ENCODE data around the gene PAX5.
"Not testable (repeated sequence)": the region's sequence is repeated elsewhere in the genome, so short reads cannot be mapped to it uniquely, and the experiment has no call there.

Gene PAX5

DNA sequence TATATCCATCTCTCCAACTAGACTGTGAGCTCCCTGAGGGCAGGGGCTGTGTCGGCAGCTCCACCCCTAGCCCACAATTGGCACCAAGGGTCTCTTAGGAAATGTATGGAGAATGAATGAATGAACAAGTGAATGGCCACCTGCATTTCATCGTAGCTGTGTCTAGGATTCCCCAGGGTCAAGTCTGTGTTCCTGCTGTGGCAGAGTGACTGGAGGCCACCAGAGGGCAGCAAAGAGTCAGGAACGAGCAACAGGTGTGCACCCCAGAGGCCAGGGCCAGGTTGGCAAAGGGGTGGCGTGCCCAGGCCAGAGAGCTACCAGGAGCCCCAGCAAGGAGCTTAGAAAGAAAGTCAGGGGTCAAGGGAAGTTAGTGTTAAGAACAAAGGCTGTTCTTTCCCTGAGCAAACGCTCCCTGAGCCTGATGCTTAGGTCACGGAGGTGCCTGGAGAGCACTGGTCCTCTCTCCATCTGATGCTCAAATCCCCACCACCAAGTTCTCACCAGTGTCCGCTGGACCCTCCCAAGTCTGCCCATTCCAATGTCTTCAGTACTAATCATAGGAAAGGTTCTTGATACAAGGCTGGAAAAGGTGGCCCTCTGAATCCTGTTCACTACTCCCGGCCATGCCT is 160.7 kb downstream of the PAX5 start:
- peaks cover 0 to 98% (median 89%) of the 10 kb centered on the region in 11 experiments; a peak in 20 of 22 replicates for H4K20me1 ChIP-seq
- H3K27ac ChIP-seq: no peak overlapping the region

GRCh38 chr9:36872641-36873040 is 161.4 kb downstream of the PAX5 start:
- no peaks in the 10 kb centered on the region for H3K27me3 ChIP-seq
- H3K4me1 ChIP-seq: peaks cover 15 to 48% (median 30%) of the 10 kb centered on the region in 10 experiments; a peak in 19 of 20 replicates
- H3K36me3 ChIP-seq: peaks cover 0 to 94% (median 58%) of the 10 kb centered on the region in 11 experiments; a peak in 14 of 22 replicates
- H3K4me2 ChIP-seq: no peak overlapping the region
- no peak overlapping the region for H3K4me3 ChIP-seq
- peaks cover 0 to 98% (median 89%) of the 10 kb centered on the region in 11 experiments; a peak in 20 of 22 replicates for H4K20me1 ChIP-seq
- peak overlapping the region in 3 of 11 experiments; percentile 20 to 48 (median 23); a peak in 4 of 22 replicates for H3K27ac ChIP-seq
- H3K9ac ChIP-seq: peak overlapping the region in 3 of 11 experiments; percentile 0 to 22 (median 6); a peak in 1 of 22 replicates
- no peaks in the 10 kb centered on the region for H3K9me3 ChIP-seq (replicated peaks in 1 of 11)
- no peak for TF ChIP-seq Cebpa-rat (IDR thresholded peaks at IDR 0.05)

More for the DNA sequence above, 160.7 kb downstream of the PAX5 start:
- Histone ChIP-seq H3K9ac (no peak overlapping the region), H3K9me3 (replicated peaks in 1 of 11) (no peaks in the 10 kb centered on the region), H3K27me3 (no peaks in the 10 kb centered on the region), H3K4me2 (0 out of 22 replicates have a peak overlapping the region, but pooled peaks of 1 of the 11 experiments have one; percentile 7), H3K4me3 (no peak overlapping the region), H3K4me1 (peaks cover 15 to 55% (median 37%) of the 10 kb centered on the region in 10 experiments; a peak in 19 of 20 replicates), H3K36me3 (peaks cover 0 to 94% (median 58%) of the 10 kb centered on the region in 11 experiments; a peak in 14 of 22 replicates)
- no peak for TF ChIP-seq Cebpa-rat (IDR thresholded peaks at IDR 0.05)

DNA sequence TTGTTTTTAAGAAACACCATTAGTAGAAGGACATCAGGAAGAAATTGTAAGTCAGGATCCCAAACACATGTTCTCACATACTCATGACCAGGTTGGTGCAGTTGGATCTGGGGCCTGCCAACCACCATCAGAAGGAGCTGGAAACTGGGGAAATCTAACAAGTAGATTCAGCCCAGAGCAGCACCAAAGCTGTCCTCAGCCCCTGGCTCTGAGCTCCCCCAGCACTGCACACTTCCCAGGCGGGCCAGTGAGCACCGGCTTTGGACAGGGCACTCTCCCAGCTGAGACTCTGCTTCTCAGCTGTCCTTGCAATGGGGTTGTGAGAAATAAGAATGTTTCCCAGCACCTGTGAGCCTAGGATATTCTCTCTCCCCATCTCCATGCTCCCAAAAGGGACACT is 162.5 kb downstream of the PAX5 start:
- TF ChIP-seq Cebpa-rat (IDR thresholded peaks at IDR 0.05): no peak
- Histone ChIP-seq H3K4me1 (peaks cover 15 to 38% (median 23%) of the 10 kb centered on the region in 10 experiments; a peak in 19 of 20 replicates), H4K20me1 (peaks cover 0 to 98% (median 90%) of the 10 kb centered on the region in 11 experiments; a peak in 20 of 22 replicates), H3K4me2 (no peak overlapping the region), H3K4me3 (no peak overlapping the region), H3K27me3 (no peaks in the 10 kb centered on the region), H3K27ac (no peak overlapping the region), H3K36me3 (peaks cover 0 to 94% (median 54%) of the 10 kb centered on the region in 11 experiments; a peak in 14 of 22 replicates), H3K9me3 (replicated peaks in 1 of 11) (no peaks in the 10 kb centered on the region), H3K9ac (no peak overlapping the region)

GRCh38 chr9:36870960-36871359 is 163.1 kb downstream of the PAX5 start:
- no peaks in the 10 kb centered on the region for H3K27me3 ChIP-seq
- no peak for TF ChIP-seq Cebpa-rat (IDR thresholded peaks at IDR 0.05)
- no peak overlapping the region for H3K27ac ChIP-seq
- no peak overlapping the region for H3K4me2 ChIP-seq
- peaks cover 0 to 98% (median 90%) of the 10 kb centered on the region in 11 experiments; a peak in 20 of 22 replicates for H4K20me1 ChIP-seq
- H3K4me1 ChIP-seq: peaks cover 15 to 34% (median 19%) of the 10 kb centered on the region in 10 experiments; a peak in 19 of 20 replicates
- H3K36me3 ChIP-seq: peaks cover 0 to 94% (median 59%) of the 10 kb centered on the region in 11 experiments; a peak in 14 of 22 replicates
- no peak overlapping the region for H3K9ac ChIP-seq
- H3K9me3 ChIP-seq (replicated peaks in 1 of 11): no peaks in the 10 kb centered on the region
- H3K4me3 ChIP-seq: no peak overlapping the region

GRCh38 chr9:36869605-36870004 is 164.5 kb downstream of the PAX5 start:
- Histone ChIP-seq H4K20me1 (peaks cover 0 to 98% (median 90%) of the 10 kb centered on the region in 11 experiments; a peak in 20 of 22 replicates), H3K36me3 (peaks cover 0 to 94% (median 71%) of the 10 kb centered on the region in 11 experiments; a peak in 14 of 22 replicates), H3K4me1 (peaks cover 4 to 22% (median 8%) of the 10 kb centered on the region in 10 experiments; a peak in 14 of 20 replicates)
- not testable (repeated sequence) for H3K27me3 ChIP-seq; H3K4me2 ChIP-seq; H3K9ac ChIP-seq; H3K9me3 ChIP-seq (replicated peaks in 1 of 11); H3K27ac ChIP-seq; H3K4me3 ChIP-seq

GRCh38 chr9:36868586-36869282 is 165.3 kb downstream of the PAX5 start:
- Histone ChIP-seq H3K4me2 (no peak overlapping the region), H3K27ac (no peak overlapping the region), H3K4me3 (no peak overlapping the region), H3K27me3 (no peaks in the 10 kb centered on the region), H3K9me3 (replicated peaks in 1 of 11) (no peaks in the 10 kb centered on the region), H3K9ac (no peak overlapping the region), H4K20me1 (peaks cover 0 to 98% (median 87%) of the 10 kb centered on the region in 11 experiments; a peak in 20 of 22 replicates), H3K36me3 (peaks cover 0 to 94% (median 75%) of the 10 kb centered on the region in 11 experiments; a peak in 14 of 22 replicates), H3K4me1 (peaks cover 0 to 14% (median under 1%) of the 10 kb centered on the region in 10 experiments; a peak in 7 of 20 replicates)
- no peak for TF ChIP-seq Cebpa-rat (IDR thresholded peaks at IDR 0.05)

DNA sequence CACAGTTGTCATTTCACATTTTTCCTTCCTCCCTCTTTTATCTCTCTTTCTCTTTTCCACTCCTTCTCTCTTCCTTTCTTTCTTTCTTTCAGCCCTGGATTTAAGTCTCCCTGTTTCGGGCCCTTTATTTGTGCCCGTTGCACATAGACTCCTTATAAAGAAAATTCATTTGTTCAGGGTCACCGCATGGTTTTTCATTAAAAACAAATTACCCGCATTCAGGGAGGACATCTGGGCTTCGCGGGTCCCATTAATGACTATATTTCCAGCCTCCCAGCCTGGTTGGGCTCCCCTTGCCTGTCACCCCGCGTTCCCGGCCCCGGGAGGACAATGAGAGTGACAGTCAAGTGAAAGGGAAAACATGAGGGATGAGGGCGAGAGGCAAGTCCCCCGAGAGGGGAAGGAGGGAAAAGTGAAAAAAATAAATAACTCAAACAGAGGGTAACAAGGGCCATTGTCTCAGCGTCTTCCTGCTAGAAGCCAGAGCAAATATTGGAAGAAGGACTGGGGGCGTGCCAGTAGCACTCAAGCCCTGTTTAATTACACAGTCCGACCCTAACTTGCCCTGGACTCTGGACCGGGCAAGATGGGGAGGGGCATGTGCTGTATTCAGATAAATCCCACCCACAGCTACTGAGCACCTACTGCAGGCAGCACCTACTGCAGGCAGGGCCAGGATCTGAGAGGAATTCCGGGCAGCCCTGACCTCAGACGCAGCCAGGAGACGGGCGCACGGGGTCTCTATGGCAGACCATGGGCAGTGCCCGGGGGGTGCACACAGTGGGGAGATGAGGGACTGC is 166.2 kb downstream of the PAX5 start:
- Histone ChIP-seq H3K36me3 (peaks cover 0 to 96% (median 78%) of the 10 kb centered on the region in 11 experiments; a peak in 14 of 22 replicates), H3K27me3 (no peaks in the 10 kb centered on the region), H3K27ac (no peak overlapping the region), H3K4me2 (no peak overlapping the region), H3K4me1 (peaks cover 0 to 6% (median 0%) of the 10 kb centered on the region in 10 experiments; a peak in 4 of 20 replicates), H4K20me1 (peaks cover 0 to 98% (median 89%) of the 10 kb centered on the region in 11 experiments; a peak in 18 of 22 replicates), H3K4me3 (no peak overlapping the region), H3K9me3 (replicated peaks in 1 of 11) (no peaks in the 10 kb centered on the region), H3K9ac (no peak overlapping the region)
- no peak for TF ChIP-seq Cebpa-rat (IDR thresholded peaks at IDR 0.05)

GRCh38 chr9:36867241-36867640 is 166.8 kb downstream of the PAX5 start:
- no peak overlapping the region for H3K9ac ChIP-seq
- H3K4me1 ChIP-seq: peaks cover 0 to 4% (median 0%) of the 10 kb centered on the region in 10 experiments; a peak in 2 of 20 replicates
- no peaks in the 10 kb centered on the region for H3K9me3 ChIP-seq (replicated peaks in 1 of 11)
- no peak overlapping the region for H3K27ac ChIP-seq
- H3K4me2 ChIP-seq: no peak overlapping the region
- TF ChIP-seq Cebpa-rat (IDR thresholded peaks at IDR 0.05): no peak
- H3K4me3 ChIP-seq: no peak overlapping the region
- peaks cover 0 to 96% (median 80%) of the 10 kb centered on the region in 11 experiments; a peak in 14 of 22 replicates for H3K36me3 ChIP-seq
- H4K20me1 ChIP-seq: peaks cover 0 to 98% (median 89%) of the 10 kb centered on the region in 11 experiments; a peak in 17 of 22 replicates
- H3K27me3 ChIP-seq: no peaks in the 10 kb centered on the region
